SK-N-SH (cell line): Measurements from ENCODE around the gene MCEMP1.

Experiments used
- EZH2phosphoT487 ChIP-seq: fragments of 200-600 bp; sonication (generic); IDR thresholded peaks from 2 replicates; pipeline ENCODE4 v1.6.1; 2017; ENCODE audit warnings: low read depth, mixed run types, mild to moderate bottlenecking, antibody characterized with exemption, moderate library complexity, borderline replicate concordance
- RAD21 ChIP-seq: IDR thresholded peaks from 2 replicates; pipeline ENCODE4 v1.6.1; 2012; ENCODE audit warnings: mild to moderate bottlenecking, low read length
- YY1 ChIP-seq: IDR thresholded peaks from 2 replicates; pipeline ENCODE4 v1.4.0; 2012; ENCODE audit warnings: low read depth, mild to moderate bottlenecking

- no peak for TF ChIP-seq YY1
- no peak for TF ChIP-seq EZH2phosphoT487
- no peak for TF ChIP-seq RAD21
These were observed 24.3 kb downstream of the MCEMP1 start for GRCh38 chr19:7701049-7701653.
